Smooth muscle cell (in vitro differentiated cells): ENCODE data around the gene URI1. TPM values are rescaled to one million over a fixed set of nuclear protein-coding genes. Genes with fewer than 3 reads are reported as not detected.

Experiments used
- DNase-seq: peaks from one replicate; lab custom pipeline; 2025; ENCODE audit not compliant: unreplicated experiment; lab: John Stamatoyannopoulos, UW
- H2AFZ ChIP-seq: fragments of 200-600 bp; sonication (generic); 2 replicates; pipeline ENCODE4 v1.6.0; 2016; ENCODE audit warnings: antibody characterized with exemption, low read depth, mild to moderate bottlenecking
- H3F3A ChIP-seq: fragments of 200-600 bp; sonication (generic); 2 replicates; pipeline ENCODE4 v1.6.0; 2017; ENCODE audit warnings: antibody characterized with exemption, low read depth
- H3K27ac ChIP-seq: fragments of 200-600 bp; sonication (generic); 2 replicates; pipeline ENCODE4 v1.5.1; 2016; ENCODE audit warnings: low read depth, mild to moderate bottlenecking
- H3K27me3 ChIP-seq: fragments of 200-600 bp; sonication (generic); 2 replicates; pipeline ENCODE4 v1.6.1; 2016; ENCODE audit warnings: low read depth, mild to moderate bottlenecking
- H3K36me3 ChIP-seq: fragments of 200-600 bp; sonication (generic); 2 replicates; pipeline ENCODE4 v1.5.1; 2016; ENCODE audit warnings: low read depth
- H3K4me1 ChIP-seq: fragments of 200-600 bp; sonication (generic); 2 replicates; pipeline ENCODE4 v1.5.1; 2016; ENCODE audit warnings: low read depth
- H3K4me2 ChIP-seq: fragments of 200-600 bp; sonication (generic); 2 replicates; pipeline ENCODE4 v1.6.0; 2016; ENCODE audit warnings: mild to moderate bottlenecking
- H3K4me3 ChIP-seq: fragments of 200-600 bp; sonication (generic); 2 replicates; pipeline ENCODE4 v1.5.1; 2016; ENCODE audit warnings: mild to moderate bottlenecking
- H3K79me2 ChIP-seq: fragments of 200-600 bp; sonication (generic); 2 replicates; pipeline ENCODE4 v1.6.0; 2016; ENCODE audit warnings: low read depth, mild to moderate bottlenecking
- H3K9ac ChIP-seq: fragments of 200-600 bp; sonication (generic); 2 replicates; pipeline ENCODE4 v1.6.0; 2016; ENCODE audit warnings: low read depth
- H3K9me3 ChIP-seq: fragments of 200-600 bp; sonication (generic); replicated peaks from 2 replicates; pipeline ENCODE4 v1.5.1; 2016; ENCODE audit warnings: low read depth
- H4K20me1 ChIP-seq: fragments of 200-600 bp; sonication (generic); 2 replicates; pipeline ENCODE4 v1.6.0; 2016; ENCODE audit warnings: low read depth
- CTCF ChIP-seq: fragments of 200-600 bp; sonication (generic); IDR thresholded peaks from 2 replicates; pipeline ENCODE4 v1.5.1; 2017; ENCODE audit warnings: borderline replicate concordance, mild to moderate bottlenecking, antibody characterized with exemption; ENCODE audit not compliant: insufficient read depth, poor library complexity, severe bottlenecking
- WGBS: methylation state at CpG from one replicate; pipeline ENCODE4 v1.1.7; 2016; ENCODE audit warnings: low lambda C conversion rate; 5-methylcytosine and 5-hydroxymethylcytosine counted together
- polyA plus RNA-seq: library from polyadenylated mRNA; unstranded; fragments of >200 nt; fragmentation: Nextera tagmentation; extraction: Ambion mirVana; gene quantifications from 2 replicates; pipeline ENCODE4 v1.2.1, GENCODE V29; 2016
- total RNA-seq: library from RNA; depleted of rRNA; stranded (reverse); fragments of >200 nt; gene quantifications from 2 replicates; pipeline ENCODE4 v1.2.3, GENCODE V29; 2014

URI1 gene
- total and polyA plus RNA-seq, 2 experiments from 2014 or later = 39.3 to 47.6 TPM

GRCh38 chr19:30054210-30054609, 112.2 kb downstream of the URI1 start:
- Histone ChIP-seq H3K9ac (no peak overlapping the region), H3F3A (no peaks in the 10 kb centered on the region), H2AFZ (no peak overlapping the region), H3K27me3 (no peaks in the 10 kb centered on the region), H3K4me2 (no peak overlapping the region), H3K27ac (no peak overlapping the region), H3K79me2 (no peaks in the 10 kb centered on the region), H3K36me3 (no peaks in the 10 kb centered on the region), H3K9me3 (no peaks in the 10 kb centered on the region), H3K4me1 (no peaks in the 10 kb centered on the region), H4K20me1 (no peaks in the 10 kb centered on the region), H3K4me3 (no peak overlapping the region)
- no peak for DNase-seq
- no peak for TF ChIP-seq CTCF
- 87% methylated on average over 2 of the region's 2 CpGs for WGBS

- Histone ChIP-seq H3K4me1 (no peaks in the 10 kb centered on the region), H4K20me1 (no peaks in the 10 kb centered on the region), H3K9me3 (no peaks in the 10 kb centered on the region), H3K27me3 (no peaks in the 10 kb centered on the region), H3K27ac (no peak overlapping the region), H3F3A (no peaks in the 10 kb centered on the region), H3K79me2 (no peaks in the 10 kb centered on the region), H3K4me3 (no peak overlapping the region), H3K4me2 (no peak overlapping the region), H3K36me3 (no peaks in the 10 kb centered on the region), H3K9ac (no peak overlapping the region), H2AFZ (no peak overlapping the region)
- 96% methylated on average over 2 of the region's 2 CpGs for whole genome bisulfite sequencing
- TF ChIP-seq CTCF = no peak
- no peak for DNase-seq
These were observed 114.5 kb downstream of the URI1 start for GRCh38 chr19:30056580-30056979.

- no peak overlapping the region for H3K4me3 ChIP-seq
- 94% methylated on average over 27 of the region's 27 CpGs for WGBS
- no peaks in the 10 kb centered on the region for H4K20me1 ChIP-seq
- H3K9me3 ChIP-seq = no peaks in the 10 kb centered on the region
- no peak overlapping the region for H3K27ac ChIP-seq
- no peaks in the 10 kb centered on the region for H3K4me1 ChIP-seq
- no peaks in the 10 kb centered on the region for H3K36me3 ChIP-seq
- H3K27me3 ChIP-seq = no peaks in the 10 kb centered on the region
- H2AFZ ChIP-seq = no peak overlapping the region
- H3F3A ChIP-seq = no peaks in the 10 kb centered on the region
- DNase-seq = no peak
- no peak overlapping the region for H3K4me2 ChIP-seq
- no peak overlapping the region for H3K9ac ChIP-seq
- no peak for TF ChIP-seq CTCF
- H3K79me2 ChIP-seq = no peaks in the 10 kb centered on the region
These were observed 117.9 kb downstream of the URI1 start for GRCh38 chr19:30059741-30060457.
